H9 (cell line): Measurements from ENCODE around the gene VAV3. TPM values are rescaled to one million over a fixed set of nuclear protein-coding genes. Genes with fewer than 3 reads are reported as not detected.

ENCODE experiments used
- DNase-seq: peaks from one replicate; pipeline ENCODE4 v3.0.0-alpha.2; 2017
- H2AFZ ChIP-seq: one replicate; pipeline ENCODE4 v1.6.1; 2013; ENCODE audit warnings: mild to moderate bottlenecking, low read length, control low read depth, moderate library complexity
- H2AK5ac ChIP-seq: 2 replicates; pipeline ENCODE4 v1.6.1; 2013; ENCODE audit warnings: low read length, control low read depth, mixed read lengths; ENCODE audit not compliant: insufficient read length
- H2BK120ac ChIP-seq: one replicate; pipeline ENCODE4 v1.6.1; 2013; ENCODE audit warnings: low read depth, mild to moderate bottlenecking, low read length, control low read depth, inconsistent platforms; ENCODE audit not compliant: poor library complexity, severe bottlenecking
- H2BK12ac ChIP-seq: 2 replicates; pipeline ENCODE4 v1.6.1; 2013; ENCODE audit warnings: low read length, control low read depth, mixed read lengths, low read depth; ENCODE audit not compliant: insufficient read length
- H2BK15ac ChIP-seq: 2 replicates; pipeline ENCODE4 v1.6.1; 2013; ENCODE audit warnings: low read depth, low read length, control low read depth
- H2BK20ac ChIP-seq: one replicate; pipeline ENCODE4 v1.6.1; 2013; ENCODE audit warnings: low read depth, mild to moderate bottlenecking, low read length, control low read depth, inconsistent platforms; ENCODE audit not compliant: poor library complexity, severe bottlenecking
- H2BK5ac ChIP-seq: 2 replicates; pipeline ENCODE4 v1.6.1; 2013; ENCODE audit warnings: low read length, control low read depth, mixed read lengths; ENCODE audit not compliant: insufficient read length
- H3K14ac ChIP-seq: 2 replicates; pipeline ENCODE4 v1.6.1; 2013; ENCODE audit warnings: low read length, control low read depth; ENCODE audit not compliant: insufficient read depth
- H3K18ac ChIP-seq: 2 replicates; pipeline ENCODE4 v1.6.1; 2013; ENCODE audit warnings: low read depth, mild to moderate bottlenecking, mixed read lengths, low read length, control low read depth; ENCODE audit not compliant: insufficient read length
- H3K23ac ChIP-seq: 2 replicates; pipeline ENCODE4 v1.6.1; 2013; ENCODE audit warnings: low read length, control low read depth, mixed read lengths, low read depth; ENCODE audit not compliant: insufficient read length
- H3K23me2 ChIP-seq: 2 replicates; pipeline ENCODE4 v1.6.1; 2013; ENCODE audit warnings: low read depth, mild to moderate bottlenecking, mixed read lengths, low read length, control low read depth; ENCODE audit not compliant: insufficient read length, poor library complexity, severe bottlenecking
- H3K27ac ChIP-seq: 2 replicates; pipeline ENCODE4 v1.5.1; 2013; ENCODE audit warnings: low read length, control low read depth, mixed read lengths, low read depth; ENCODE audit not compliant: insufficient read length
- H3K27me3 ChIP-seq: 2 replicates; pipeline ENCODE4 v1.6.1; 2013; ENCODE audit warnings: low read length, control low read depth, inconsistent platforms; ENCODE audit not compliant: insufficient read depth
- H3K4ac ChIP-seq: 2 replicates; pipeline ENCODE4 v1.6.1; 2013; ENCODE audit warnings: low read depth, mild to moderate bottlenecking, control low read depth, inconsistent platforms, low read length, moderate library complexity
- H3K4me1 ChIP-seq: 2 replicates; pipeline ENCODE4 v1.6.1; 2013; ENCODE audit warnings: low read length, control low read depth, inconsistent platforms; ENCODE audit not compliant: insufficient read depth
- H3K4me2 ChIP-seq: 2 replicates; pipeline ENCODE4 v1.6.1; 2013; ENCODE audit warnings: low read length, control low read depth, mixed read lengths; ENCODE audit not compliant: insufficient read length, insufficient read depth
- H3K56ac ChIP-seq: 2 replicates; pipeline ENCODE4 v1.6.1; 2013; ENCODE audit warnings: low read depth, mild to moderate bottlenecking, mixed read lengths, low read length, control low read depth; ENCODE audit not compliant: insufficient read length
- H3K79me1 ChIP-seq: 2 replicates; pipeline ENCODE4 v1.6.1; 2013; ENCODE audit warnings: low read depth, mild to moderate bottlenecking, moderate library complexity, low read length, control low read depth, inconsistent platforms; ENCODE audit not compliant: insufficient read depth, poor library complexity, severe bottlenecking
- H3K79me2 ChIP-seq: 2 replicates; pipeline ENCODE4 v1.6.1; 2013; ENCODE audit warnings: low read length, control low read depth, inconsistent platforms; ENCODE audit not compliant: insufficient read depth
- H3K9ac ChIP-seq: 2 replicates; pipeline ENCODE4 v1.6.1; 2013; ENCODE audit warnings: low read length, control low read depth, mixed read lengths; ENCODE audit not compliant: insufficient read length; ENCODE audit errors: extremely low read depth
- H3K9me3 ChIP-seq: one replicate; pipeline ENCODE4 v1.6.1; 2013; ENCODE audit warnings: low read depth, low read length, inconsistent platforms; ENCODE audit not compliant: control insufficient read depth
- H3T11ph ChIP-seq: one replicate; pipeline ENCODE4 v1.6.1; 2013; ENCODE audit warnings: mild to moderate bottlenecking, low read length, control low read depth, inconsistent platforms
- H4K20me1 ChIP-seq: one replicate; pipeline ENCODE4 v1.6.1; 2013; ENCODE audit not compliant: control insufficient read depth, insufficient read length, insufficient read depth
- H4K5ac ChIP-seq: 2 replicates; pipeline ENCODE4 v1.6.1; 2013; ENCODE audit warnings: low read depth, mild to moderate bottlenecking, mixed read lengths, low read length, control low read depth; ENCODE audit not compliant: insufficient read length
- H4K8ac ChIP-seq: replicated peaks from 2 replicates; pipeline ENCODE4 v1.6.1; 2013; ENCODE audit warnings: low read length, control low read depth, mixed read lengths, low read depth; ENCODE audit not compliant: insufficient read length
- H4K91ac ChIP-seq: 2 replicates; pipeline ENCODE4 v1.6.1; 2013; ENCODE audit warnings: low read depth, mild to moderate bottlenecking, moderate library complexity, mixed read lengths, low read length, control low read depth; ENCODE audit not compliant: insufficient read length
- H3K27ac Mint-ChIP-seq, 3 experiments: 2 replicates in 2 of 3; 3 replicates in 1 of 3; pipeline ENCODE4 v1.8.0; 2020 to 2021; ENCODE audit warnings: mixed read lengths in 3 of 3, mild to moderate bottlenecking in 1 of 3, moderate library complexity in 1 of 3
- H3K27me3 Mint-ChIP-seq: 2 replicates; pipeline ENCODE4 v1.8.0; 2021; ENCODE audit warnings: low read depth, mild to moderate bottlenecking, moderate library complexity, mixed read lengths
- H3K36me3 Mint-ChIP-seq, 3 experiments: 2 replicates in 2 of 3; 3 replicates in 1 of 3; pipeline ENCODE4 v1.8.0; 2020 to 2021; ENCODE audit warnings: low read depth in 3 of 3, mixed read lengths in 3 of 3; ENCODE audit not compliant: insufficient read depth in 1 of 3
- H3K4me1 Mint-ChIP-seq, 2 experiments: 2 replicates each; pipeline ENCODE4 v1.8.0; 2020; ENCODE audit warnings: mixed read lengths in 2 of 2
- H3K4me3 Mint-ChIP-seq, 2 experiments: 2 replicates in 1 of 2; 3 replicates in 1 of 2; pipeline ENCODE4 v1.8.0; 2020 to 2021; ENCODE audit warnings: mild to moderate bottlenecking in 2 of 2, mixed read lengths in 2 of 2, moderate library complexity in 1 of 2
- H3K9me3 Mint-ChIP-seq, 2 experiments: 2 replicates in 1 of 2; 3 replicates in 1 of 2; pipeline ENCODE4 v1.8.0; 2020; ENCODE audit warnings: mild to moderate bottlenecking in 2 of 2, mixed read lengths in 2 of 2, moderate library complexity in 1 of 2
- CTCF ChIP-seq: fragments of 200-600 bp; sonication (generic); conservative IDR thresholded peaks from 3 replicates; pipeline ENCODE4 v1.8.0; 2021; ENCODE audit warnings: antibody characterized with exemption, mild to moderate bottlenecking
- WGBS: extraction: QIAGEN DNeasy Blood & Tissue Kit; methylation state at CpG from one replicate; pipeline ENCODE4 v1.1.7; 2013; ENCODE audit warnings: missing lambda C conversion rate, low lambda C conversion rate, mixed read lengths; ENCODE audit not compliant: insufficient read length; ENCODE audit errors: extremely low coverage; 5-methylcytosine and 5-hydroxymethylcytosine counted together
- total RNA-seq: library from RNA; stranded (reverse); gene quantifications from 2 replicates; pipeline ENCODE4 v1.2.1, GENCODE V29; 2021

The VAV3 gene
- total RNA-seq, 1 experiment from 2014 or later: 5.1 TPM

- Histone ChIP-seq H2AFZ (no peak overlapping the region), H3K9ac (no peak overlapping the region), H2BK5ac (no peak overlapping the region), H2BK12ac (no peak overlapping the region), H3K79me1 (no peaks in the 10 kb centered on the region), H3K9me3 (no peaks in the 10 kb centered on the region), H3T11ph (no peak overlapping the region), H2BK15ac (no peak overlapping the region), H3K27me3 (no peaks in the 10 kb centered on the region), H3K4me1 (no peaks in the 10 kb centered on the region; the same call in 1 of the 2 replicates), H4K5ac (no peak overlapping the region), H2BK120ac (no peak overlapping the region), H4K91ac (no peak overlapping the region), H2AK5ac (no peak overlapping the region), H3K23ac (no peak overlapping the region), H3K14ac (no peak overlapping the region), H3K4me2 (no peak overlapping the region), H3K18ac (no peak overlapping the region), H3K79me2 (no peaks in the 10 kb centered on the region), H2BK20ac (no peak overlapping the region), H3K4ac (no peak overlapping the region), H3K56ac (no peak overlapping the region), H3K23me2 (no peaks in the 10 kb centered on the region), H3K27ac (no peak overlapping the region), H4K8ac (no peak overlapping the region), H4K20me1 (no peaks in the 10 kb centered on the region)
- Mint-ChIP-seq H3K36me3 (no peaks in the 10 kb centered on the region; a peak in 1 of 7 replicates), H3K4me3 (no peak overlapping the region), H3K27ac (no peak overlapping the region), H3K27me3 (no peaks in the 10 kb centered on the region), H3K9me3 (no peaks in the 10 kb centered on the region), H3K4me1 (peaks cover 47 to 55% of the 10 kb centered on the region in 2 experiments)
- TF ChIP-seq CTCF: no peak
- DNase-seq: no peak
- WGBS: no CpG with 5 or more reads among the region's 4 CpGs
Observed at GRCh38 chr1:107806902-107807301, 158.1 kb downstream of the VAV3 start.
